Fibroblast of mammary gland (primary cell): ENCODE results near the gene PDE7B.

Experiments used
- DNase-seq: peaks from one replicate; pipeline ENCODE4 v3.0.0-alpha.2; 2010; ENCODE audit warnings: low read depth
- H3K4me3 ChIP-seq: 2 replicates; pipeline ENCODE4 v1.5.1; 2011; ENCODE audit warnings: low read depth, mild to moderate bottlenecking, low read length, moderate library complexity; ENCODE audit not compliant: control insufficient read depth
- CTCF ChIP-seq: conservative IDR thresholded peaks from 2 replicates; pipeline ENCODE4 v1.5.1; 2011; ENCODE audit warnings: low read depth, low read length, inconsistent platforms; ENCODE audit not compliant: control insufficient read depth, insufficient read depth

The PDE7B gene

GRCh38 chr6:136125585-136125984 lies 274.1 kb downstream of the PDE7B start:
- no peak for TF ChIP-seq CTCF
- no peak for DNase-seq
- no peak overlapping the region for H3K4me3 ChIP-seq

- no peak overlapping the region for H3K4me3 ChIP-seq
- DNase-seq: no peak
- TF ChIP-seq CTCF: no peak
These were observed 276.4 kb downstream of the PDE7B start for GRCh38 chr6:136127873-136128272.

- no peak for DNase-seq
- no peak overlapping the region for H3K4me3 ChIP-seq
- no peak for TF ChIP-seq CTCF
These were observed 277.9 kb downstream of the PDE7B start for GRCh38 chr6:136129365-136129764.

GRCh38 chr6:136134268-136134667 lies 282.8 kb downstream of the PDE7B start:
- H3K4me3 ChIP-seq: no peak overlapping the region
- no peak for DNase-seq
- no peak for TF ChIP-seq CTCF

GRCh38 chr6:136134751-136135150 lies 283.2 kb downstream of the PDE7B start:
- H3K4me3 ChIP-seq: no peak overlapping the region
- TF ChIP-seq CTCF: no peak
- no peak for DNase-seq

- no peak for DNase-seq
- no peak overlapping the region for H3K4me3 ChIP-seq
- no peak for TF ChIP-seq CTCF
These were observed 284.8 kb downstream of the PDE7B start for GRCh38 chr6:136136274-136136673.

- H3K4me3 ChIP-seq: no peak overlapping the region
- no peak for DNase-seq
- no peak for TF ChIP-seq CTCF
These were observed 285.6 kb downstream of the PDE7B start for GRCh38 chr6:136137008-136137692.
